Skeletal muscle tissue (tissue), 4 donors: ENCODE data around the gene INTS7. TPM values are rescaled to one million over a fixed set of nuclear protein-coding genes. Genes with fewer than 3 reads are reported as not detected.
"Not testable (repeated sequence)": the region's sequence is repeated elsewhere in the genome, so short reads cannot be mapped to it uniquely, and the experiment has no call there.

Experiments used
- H3K27ac ChIP-seq: one replicate; pipeline ENCODE4 v1.7.0; 2013; ENCODE audit warnings: mild to moderate bottlenecking, low read depth, low read length, inconsistent platforms
- H3K27me3 ChIP-seq, 3 donors: one replicate each; pipeline ENCODE4 v1.7.0; 2013; ENCODE audit warnings: low read length in 3 of 3; ENCODE audit not compliant: control insufficient read depth in 3 of 3, insufficient read depth in 3 of 3
- H3K36me3 ChIP-seq, 3 donors: one replicate each; pipeline ENCODE4 v1.7.0; 2013; ENCODE audit warnings: low read length in 3 of 3; ENCODE audit not compliant: control insufficient read depth in 3 of 3, insufficient read depth in 3 of 3
- H3K4me1 ChIP-seq, 3 donors: one replicate each; pipeline ENCODE4 v1.7.0; 2013; ENCODE audit warnings: low read length in 3 of 3, mild to moderate bottlenecking in 3 of 3; ENCODE audit not compliant: control insufficient read depth in 3 of 3, insufficient read depth in 3 of 3
- H3K4me3 ChIP-seq, 3 donors: one replicate each; pipeline ENCODE4 v1.7.0; 2013; ENCODE audit warnings: low read length in 3 of 3
- H3K9ac ChIP-seq, 3 donors: one replicate each; pipeline ENCODE4 v1.7.0; 2013; ENCODE audit warnings: low read length in 3 of 3, mild to moderate bottlenecking in 3 of 3, moderate library complexity in 2 of 3, low read depth in 1 of 3
- H3K9me3 ChIP-seq, 3 donors: one replicate each; pipeline ENCODE4 v1.7.0; 2013; ENCODE audit warnings: low read length in 3 of 3; ENCODE audit not compliant: control insufficient read depth in 3 of 3
- total RNA-seq: library from RNA; depleted of rRNA; stranded (reverse); fragments of >200 nt; gene quantifications from one replicate; pipeline ENCODE4 v1.2.3, GENCODE V29; 2014
- donor health status: Osteomylitis.

The INTS7 gene
- total RNA-seq, 1 donor from 2014 or later: 23.0 TPM

DNA sequence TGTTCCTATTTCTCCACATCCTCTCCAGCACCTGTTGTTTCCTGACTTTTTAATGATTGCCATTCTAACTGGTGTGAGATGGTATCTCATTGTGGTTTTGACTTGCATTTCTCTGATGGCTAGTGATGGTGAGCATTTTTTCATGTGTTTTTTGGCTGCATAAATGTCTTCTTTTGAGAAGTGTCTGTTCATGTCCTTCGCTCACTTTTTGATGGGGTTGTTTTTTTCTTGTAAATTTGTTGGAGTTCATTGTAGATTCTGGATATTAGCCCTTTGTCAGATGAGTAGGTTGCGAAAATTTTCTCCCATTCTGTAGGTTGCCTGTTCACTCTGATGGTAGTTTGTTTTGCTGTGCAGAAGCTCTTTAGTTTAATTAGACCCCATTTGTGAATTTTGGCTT lies 81.3 kb downstream of the INTS7 start:
- not testable (repeated sequence) for H3K9ac ChIP-seq, H3K27ac ChIP-seq, H3K4me3 ChIP-seq, H3K36me3 ChIP-seq, H3K27me3 ChIP-seq, H3K9me3 ChIP-seq, H3K4me1 ChIP-seq

DNA sequence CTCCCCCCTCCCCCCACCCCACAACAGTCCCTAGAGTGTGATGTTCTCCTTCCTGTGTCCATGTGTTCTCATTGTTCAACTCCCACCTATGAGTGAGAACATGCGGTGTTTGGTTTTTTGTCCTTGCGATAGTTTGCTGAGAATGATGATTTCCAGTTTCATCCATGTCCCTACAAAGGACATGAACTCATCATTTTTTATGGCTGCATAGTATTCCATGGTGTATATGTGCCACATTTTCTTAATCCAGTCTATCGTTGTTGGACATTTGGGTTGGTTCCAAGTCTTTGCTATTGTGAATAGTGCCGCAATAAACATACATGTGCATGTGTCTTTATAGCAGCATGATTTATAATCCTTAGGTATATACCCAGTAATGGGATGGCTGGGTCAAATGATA lies 81.8 kb downstream of the INTS7 start:
- not testable (repeated sequence) for H3K9ac ChIP-seq, H3K4me3 ChIP-seq, H3K27ac ChIP-seq, H3K27me3 ChIP-seq, H3K4me1 ChIP-seq, H3K9me3 ChIP-seq, H3K36me3 ChIP-seq

DNA sequence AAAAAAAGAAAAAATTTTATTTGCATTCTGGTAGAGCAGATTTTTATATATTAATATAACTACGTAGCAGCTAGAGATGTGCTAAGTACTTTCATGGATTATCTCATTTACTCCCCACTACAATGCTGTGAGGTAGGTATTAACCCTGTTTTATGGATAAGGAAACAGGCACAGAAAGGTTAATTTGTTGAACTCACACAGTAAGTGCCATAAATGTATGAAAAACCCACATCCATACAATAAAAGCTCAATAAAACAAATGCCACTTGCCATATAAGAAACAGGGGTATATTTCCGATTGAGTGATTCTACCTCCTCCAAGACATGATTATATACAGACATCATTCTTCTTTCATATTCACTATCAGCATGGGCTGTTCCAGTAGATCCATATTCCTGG lies 83.1 kb downstream of the INTS7 start:
- Histone ChIP-seq H3K27ac (no peak overlapping the region), H3K9me3 (no peaks in the 10 kb centered on the region), H3K4me1 (no peaks in the 10 kb centered on the region), H3K4me3 (no peak overlapping the region), H3K9ac (no peak overlapping the region), H3K27me3 (no peaks in the 10 kb centered on the region), H3K36me3 (peaks cover 3 to 7% (median 5%) of the 10 kb centered on the region in 3 donors)

DNA sequence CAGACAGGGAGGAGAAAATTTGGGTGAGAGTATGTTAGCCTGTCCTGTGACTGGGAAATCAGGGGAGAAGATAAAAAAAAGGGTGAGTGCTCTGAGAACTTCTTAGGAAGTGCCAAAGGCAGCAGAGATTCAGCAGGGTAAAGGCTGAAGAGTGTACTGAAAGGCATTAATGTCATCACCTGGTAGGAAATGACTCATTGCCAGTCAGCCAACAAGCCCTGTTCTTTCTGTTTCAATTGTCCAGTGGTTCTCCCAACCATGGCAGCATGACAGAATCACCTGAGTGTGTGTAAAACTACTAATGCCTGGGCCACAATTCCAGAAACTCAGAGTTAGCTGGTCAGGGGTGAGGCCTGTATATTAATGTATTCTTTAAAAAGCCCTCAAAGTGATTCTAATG lies 83.5 kb downstream of the INTS7 start:
- no peak overlapping the region for H3K27ac ChIP-seq
- H3K27me3 ChIP-seq: no peaks in the 10 kb centered on the region
- no peak overlapping the region for H3K4me3 ChIP-seq
- H3K9me3 ChIP-seq: no peaks in the 10 kb centered on the region
- H3K4me1 ChIP-seq: no peaks in the 10 kb centered on the region
- H3K36me3 ChIP-seq: peaks cover 3 to 7% (median 5%) of the 10 kb centered on the region in 3 donors
- no peak overlapping the region for H3K9ac ChIP-seq

DNA sequence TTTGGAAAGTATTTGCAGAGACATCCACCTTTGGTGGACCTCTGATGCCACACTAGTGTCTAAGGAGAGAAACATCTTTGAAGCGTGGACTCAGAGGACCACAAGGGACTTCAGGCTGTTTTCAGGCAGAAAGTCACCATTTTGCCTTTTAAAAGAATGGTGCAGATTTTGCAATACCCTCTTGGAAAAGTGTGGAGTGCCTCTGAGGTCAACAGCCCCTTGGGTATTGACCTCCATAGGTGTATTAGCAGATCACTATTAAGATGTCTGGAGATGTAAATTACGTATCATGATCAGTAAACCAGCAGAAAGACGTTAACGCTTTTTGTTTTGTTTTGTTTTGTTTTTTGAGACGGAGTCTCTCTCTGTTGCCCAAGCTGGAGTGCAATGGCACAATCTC lies 87.0 kb downstream of the INTS7 start:
- Histone ChIP-seq H3K9ac (no peak overlapping the region), H3K36me3 (peaks cover 3 to 11% (median 10%) of the 10 kb centered on the region in 3 donors), H3K4me3 (no peak overlapping the region), H3K27me3 (no peaks in the 10 kb centered on the region), H3K9me3 (no peaks in the 10 kb centered on the region), H3K27ac (no peak overlapping the region), H3K4me1 (no peaks in the 10 kb centered on the region)

DNA sequence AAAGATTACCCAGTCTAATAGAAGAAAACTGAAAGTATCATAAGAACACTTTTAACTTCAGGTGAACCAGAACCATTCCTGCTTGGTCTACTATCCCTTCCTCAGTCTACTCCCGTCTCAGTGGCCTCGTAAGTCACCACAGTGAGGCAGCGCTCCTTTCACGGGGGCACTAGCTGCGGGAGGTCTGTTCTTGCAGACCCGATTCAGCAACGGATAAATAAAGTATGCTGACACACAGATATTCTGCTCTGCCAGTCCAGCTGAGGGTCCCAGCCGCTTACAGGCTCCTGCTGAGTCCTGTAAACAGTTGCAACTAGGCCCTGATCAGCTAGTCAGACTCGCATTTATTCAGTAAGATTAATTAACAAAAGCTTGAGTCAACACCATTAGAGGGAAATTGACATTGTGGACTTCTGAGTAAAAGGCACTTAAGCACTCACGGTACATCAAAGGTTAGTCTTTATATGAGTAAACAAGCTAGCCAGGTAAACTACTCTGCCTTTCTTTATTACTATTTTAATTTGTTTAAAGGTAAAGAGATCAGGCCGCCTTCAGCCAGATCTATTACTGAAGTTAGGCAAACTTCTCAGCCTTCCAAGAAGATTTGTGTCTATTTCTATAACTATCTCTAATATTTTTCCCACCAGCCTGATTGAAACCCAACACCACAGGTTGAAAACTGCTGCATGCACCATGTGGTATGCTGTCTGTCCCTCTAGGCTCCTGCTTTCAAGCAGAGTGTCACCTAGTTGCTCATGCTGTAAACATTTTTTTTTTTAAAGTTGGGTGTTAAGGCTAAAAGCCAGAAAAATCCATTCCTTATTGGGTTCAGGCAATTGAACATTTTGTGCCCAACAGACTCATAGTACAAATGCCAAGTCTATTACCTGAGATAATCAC lies 87.7 kb downstream of the INTS7 start:
- Histone ChIP-seq H3K9me3 (no peaks in the 10 kb centered on the region), H3K9ac (no peak overlapping the region), H3K27ac (no peak overlapping the region), H3K4me1 (no peaks in the 10 kb centered on the region), H3K36me3 (peaks cover 3 to 11% (median 10%) of the 10 kb centered on the region in 3 donors), H3K4me3 (no peak overlapping the region), H3K27me3 (no peaks in the 10 kb centered on the region)

DNA sequence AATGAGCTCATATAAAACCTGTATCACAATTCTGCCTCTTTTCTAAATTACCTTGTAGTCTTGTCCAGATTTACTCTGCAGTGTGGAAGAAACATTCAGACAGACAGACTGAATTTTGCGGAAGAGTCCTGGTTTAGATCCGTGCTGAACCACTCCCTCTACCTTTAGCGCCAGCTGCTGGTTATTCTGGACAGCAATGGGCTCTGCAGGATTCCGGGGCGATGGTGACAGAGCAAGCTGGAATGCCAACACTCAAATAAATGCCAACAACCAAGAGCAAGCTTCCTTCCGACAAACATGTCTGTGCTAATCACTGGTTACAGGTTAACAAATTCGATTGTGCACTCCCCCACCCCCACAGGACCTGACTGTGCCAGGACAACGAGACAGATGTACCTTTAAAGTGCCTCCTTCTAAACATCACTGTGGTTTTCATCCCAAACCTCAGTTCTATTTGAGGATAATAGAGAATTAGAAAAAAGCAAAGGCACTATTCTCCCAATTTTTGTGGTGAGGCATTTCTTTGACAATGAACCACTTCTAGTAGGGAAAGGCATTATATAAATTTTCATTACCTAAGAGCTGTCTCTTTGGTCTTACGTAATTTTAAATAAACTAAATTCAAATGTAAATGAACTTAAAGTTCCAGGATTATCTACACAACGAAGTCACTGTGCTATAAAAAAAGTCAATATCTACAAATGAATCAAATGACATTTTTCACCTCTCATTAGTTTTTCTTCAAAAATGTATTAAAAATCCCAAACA lies 90.4 kb downstream of the INTS7 start:
- Histone ChIP-seq H3K27ac (no peak overlapping the region), H3K27me3 (no peaks in the 10 kb centered on the region), H3K9ac (no peak overlapping the region), H3K4me3 (no peak overlapping the region), H3K36me3 (peaks cover 2 to 11% (median 10%) of the 10 kb centered on the region in 3 donors), H3K9me3 (no peaks in the 10 kb centered on the region), H3K4me1 (no peaks in the 10 kb centered on the region)

DNA sequence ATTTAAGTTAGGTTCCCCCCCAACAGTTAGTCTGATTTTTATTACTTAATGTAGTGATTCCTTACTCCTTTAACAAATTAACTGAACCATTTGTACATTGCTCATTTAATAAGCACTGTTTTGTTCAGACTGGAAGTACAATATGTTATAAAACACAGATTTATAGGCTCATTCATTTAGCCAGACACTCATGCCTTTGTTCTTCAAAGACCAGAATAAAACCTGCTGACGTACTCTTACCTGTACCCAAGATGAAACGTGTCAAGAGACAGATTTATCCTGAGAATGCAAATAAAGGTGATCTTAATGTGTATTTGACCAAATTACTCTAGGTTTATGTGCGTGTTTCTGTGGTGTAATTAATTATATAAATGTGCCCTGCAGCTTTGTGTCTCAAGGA lies 92.8 kb downstream of the INTS7 start:
- Histone ChIP-seq H3K27ac (no peak overlapping the region), H3K4me3 (no peak overlapping the region), H3K27me3 (no peaks in the 10 kb centered on the region), H3K9ac (no peak overlapping the region), H3K9me3 (no peaks in the 10 kb centered on the region), H3K4me1 (no peaks in the 10 kb centered on the region), H3K36me3 (peaks cover 2 to 11% (median 10%) of the 10 kb centered on the region in 3 donors)

DNA sequence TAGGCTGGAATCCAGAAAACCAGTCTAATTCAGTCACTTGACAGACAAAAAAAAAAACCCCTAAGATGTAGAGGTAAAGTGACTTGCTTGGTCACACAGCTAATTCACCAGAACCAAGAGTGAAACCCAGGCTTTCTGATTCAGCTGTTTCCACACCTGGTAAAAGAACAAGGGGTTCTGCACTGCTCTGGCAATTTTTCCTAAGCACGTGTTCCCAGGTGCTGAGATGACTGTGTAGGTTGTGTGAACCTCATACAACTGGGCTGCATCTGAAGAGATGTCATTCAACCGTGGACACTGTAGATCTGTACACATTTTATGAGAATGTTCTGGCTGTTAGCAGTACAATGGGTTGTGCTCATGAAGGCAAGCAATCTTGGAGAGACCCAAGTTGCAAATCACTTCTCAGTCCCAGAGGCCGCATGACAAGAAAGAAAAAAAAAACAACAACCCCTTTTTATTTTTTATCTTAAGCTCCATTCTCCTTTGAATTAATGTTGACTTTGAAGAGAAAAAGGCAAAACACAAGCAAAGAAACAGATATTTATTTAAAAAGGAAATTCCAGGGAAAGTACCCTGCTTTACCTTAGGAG lies 95.4 kb downstream of the INTS7 start:
- no peak overlapping the region for H3K27ac ChIP-seq
- peaks cover 2 to 11% (median 10%) of the 10 kb centered on the region in 3 donors for H3K36me3 ChIP-seq
- no peak overlapping the region for H3K9ac ChIP-seq
- no peaks in the 10 kb centered on the region for H3K9me3 ChIP-seq
- H3K27me3 ChIP-seq: no peaks in the 10 kb centered on the region
- H3K4me3 ChIP-seq: no peak overlapping the region
- no peaks in the 10 kb centered on the region for H3K4me1 ChIP-seq

DNA sequence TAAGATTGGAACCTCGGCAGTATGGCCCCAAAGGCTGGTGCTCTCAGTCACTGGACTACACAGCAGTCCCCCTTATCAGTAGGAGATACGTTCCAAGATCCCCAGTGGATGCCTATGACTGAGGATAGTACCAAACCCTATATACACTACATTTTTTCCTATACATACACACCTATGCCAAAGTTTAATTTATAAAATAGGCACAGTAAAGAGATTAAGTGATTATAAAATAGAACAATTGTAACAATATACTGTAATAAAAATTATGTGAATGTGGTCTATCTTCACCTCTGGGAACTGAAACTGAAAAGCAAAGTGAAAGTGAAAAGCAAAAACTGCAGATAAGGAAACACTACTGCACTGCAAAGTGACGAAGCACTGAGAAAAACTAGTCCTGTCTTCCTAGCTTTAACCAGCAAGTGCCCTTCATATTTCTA lies 96.8 kb downstream of the INTS7 start:
- H3K9ac ChIP-seq: no peak overlapping the region
- peaks cover 0 to 5% (median 0%) of the 10 kb centered on the region in 3 donors for H3K4me1 ChIP-seq
- H3K36me3 ChIP-seq: peaks cover 2 to 7% (median 5%) of the 10 kb centered on the region in 3 donors
- no peaks in the 10 kb centered on the region for H3K9me3 ChIP-seq
- H3K4me3 ChIP-seq: peak overlapping the region in 2 of 3 donors; percentile 22 to 49
- no peaks in the 10 kb centered on the region for H3K27me3 ChIP-seq
- no peak overlapping the region for H3K27ac ChIP-seq
